T47D (cell line): Measurements from ENCODE around the gene TAX1BP1.

Experiments
- DNase-seq, 2 experiments: peaks; one replicate each; pipeline versions ENCODE4 v3.0.0 to v3.0.0-alpha.2; 2011 to 2012; ENCODE audit warnings: low read depth in 1 of 2, low spot score in 1 of 2
- JUND ChIP-seq: IDR thresholded peaks from 2 replicates; pipeline ENCODE4 v1.6.1; 2012; ENCODE audit warnings: low read depth
- in situ Hi-C: cut with HindIII; loops from 2 replicates; pipeline ENCODE4 v1.10.0; 2016; ENCODE audit warnings: low sequenced_read_pairs, low pct_unique_long_range_greater_than_20kb

The TAX1BP1 gene

DNA sequence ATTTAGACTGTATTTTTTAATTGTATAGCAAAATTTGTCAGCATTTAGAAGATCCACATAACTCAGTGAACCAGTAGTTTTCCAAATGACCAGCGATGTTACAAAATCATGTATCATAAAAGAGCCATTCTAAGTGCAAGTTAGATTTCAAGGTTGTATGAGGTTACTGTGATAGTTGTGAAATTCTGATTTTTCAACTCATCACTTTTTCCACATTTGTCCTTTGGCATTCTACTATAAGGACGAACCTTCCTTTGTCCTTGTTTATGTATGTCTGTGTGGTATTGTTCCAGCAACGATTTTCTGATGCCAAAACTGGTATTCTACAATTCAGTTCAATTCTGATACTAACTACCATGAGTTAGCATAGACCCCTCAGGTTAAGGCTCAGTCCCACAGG is 64.2 kb downstream of the TAX1BP1 start:
- no peak for DNase-seq
- in situ Hi-C loops, result no loop called here
- TF ChIP-seq JUND, result no peak

DNA sequence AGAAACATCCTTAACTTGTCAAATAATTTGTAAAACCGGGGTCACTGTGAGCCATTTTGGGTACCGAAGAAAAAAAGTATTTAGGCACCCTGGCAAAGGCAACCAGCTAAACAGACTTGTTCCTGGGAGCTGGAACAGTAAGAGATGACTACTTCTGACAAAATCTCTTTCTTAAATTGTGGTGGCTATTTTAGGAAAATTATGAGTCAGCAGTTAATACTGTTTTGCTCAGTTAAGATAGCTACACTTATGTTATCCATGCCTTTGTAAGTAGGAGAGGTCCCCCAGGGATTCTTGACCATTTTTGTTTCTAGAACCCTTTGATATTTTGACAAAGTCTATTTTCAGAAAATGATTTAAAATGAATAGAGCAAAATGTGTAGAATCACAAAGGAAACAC is 68.7 kb downstream of the TAX1BP1 start:
- no peak for DNase-seq
- in situ Hi-C loops, result no loop called here
- TF ChIP-seq JUND, result no peak

DNA sequence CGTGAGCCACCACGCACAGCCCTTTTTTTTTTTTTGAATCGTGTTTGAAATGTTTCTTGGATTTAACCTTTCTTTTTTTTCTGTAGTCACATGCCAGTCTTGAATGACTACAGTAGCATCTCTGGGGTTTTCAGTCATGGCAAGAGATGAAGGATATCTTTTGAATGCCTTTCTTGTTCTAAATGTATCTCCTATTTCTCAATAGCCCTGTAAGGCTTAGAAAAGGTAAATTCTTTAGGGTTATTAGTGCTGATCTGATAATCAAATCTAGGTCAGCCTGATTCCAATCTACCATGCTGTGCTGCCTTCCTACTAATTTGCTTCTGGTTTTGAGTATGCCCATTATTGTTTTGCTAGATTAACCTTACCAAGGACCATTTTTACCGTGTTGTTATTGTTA is 70.2 kb downstream of the TAX1BP1 start:
- no peak for TF ChIP-seq JUND
- no peak for DNase-seq
- in situ Hi-C loops, result no loop called here

DNA sequence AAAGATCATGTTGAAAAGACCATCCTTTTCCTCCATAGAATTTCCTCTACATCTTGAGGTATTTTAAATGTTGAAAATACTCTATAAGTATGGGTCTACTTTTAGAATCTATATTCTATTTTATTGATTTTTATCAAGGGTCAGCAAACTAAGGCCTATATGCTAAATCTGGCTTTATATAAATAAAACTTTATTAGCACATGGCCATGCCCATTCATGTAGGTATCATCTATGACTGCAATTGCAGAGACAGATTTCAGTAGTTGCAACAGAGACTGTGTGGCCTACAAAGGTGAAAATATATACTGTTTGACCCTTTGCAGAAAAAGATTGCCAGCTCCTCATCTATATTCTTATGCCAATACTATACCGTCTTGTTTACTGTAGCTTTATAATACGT is 72.7 kb downstream of the TAX1BP1 start:
- no peak for DNase-seq
- in situ Hi-C loops, result no loop called here
- no peak for TF ChIP-seq JUND

DNA sequence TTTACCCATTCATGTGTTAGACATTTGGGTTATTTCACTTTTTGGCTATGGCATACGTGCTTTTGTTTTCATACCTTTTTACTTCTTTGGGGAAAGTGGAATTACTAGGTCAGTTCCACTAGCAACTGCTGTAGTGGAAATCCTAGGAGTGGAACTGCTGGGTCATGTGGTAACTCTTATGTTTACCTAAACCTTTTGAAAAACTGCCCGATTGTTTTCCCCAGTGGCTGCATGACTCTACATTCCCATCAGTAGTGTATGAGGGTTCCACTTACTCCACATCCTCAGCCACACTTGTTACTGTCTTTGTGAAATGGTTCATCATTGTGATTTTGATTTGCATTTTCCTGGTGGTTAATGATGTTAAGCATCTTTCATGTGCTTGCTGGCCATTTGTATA is 82.3 kb downstream of the TAX1BP1 start:
- in situ Hi-C loops, result no loop called here
- DNase-seq, result no peak
- no peak for TF ChIP-seq JUND

DNA sequence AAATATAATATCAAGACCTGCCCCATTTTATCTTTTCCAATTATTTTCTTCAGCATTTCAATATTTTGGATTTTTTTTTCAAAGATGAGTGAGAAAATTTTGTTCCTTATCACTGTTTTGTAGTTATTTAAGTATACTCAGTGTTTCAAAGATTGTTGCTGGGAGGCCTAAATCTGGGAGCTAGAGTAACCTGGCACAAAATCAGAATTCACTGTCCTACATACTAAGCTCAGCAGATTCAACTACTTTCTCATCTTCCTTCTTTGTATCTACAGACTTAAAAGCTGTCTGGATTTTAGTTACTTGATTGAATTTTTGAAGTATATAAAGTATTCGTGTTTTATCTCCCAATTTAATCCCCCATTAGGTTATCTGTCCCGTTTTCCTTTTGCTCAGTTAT is 85.9 kb downstream of the TAX1BP1 start:
- in situ Hi-C loops, result no loop called here
- TF ChIP-seq JUND, result no peak
- DNase-seq, result no peak

DNA sequence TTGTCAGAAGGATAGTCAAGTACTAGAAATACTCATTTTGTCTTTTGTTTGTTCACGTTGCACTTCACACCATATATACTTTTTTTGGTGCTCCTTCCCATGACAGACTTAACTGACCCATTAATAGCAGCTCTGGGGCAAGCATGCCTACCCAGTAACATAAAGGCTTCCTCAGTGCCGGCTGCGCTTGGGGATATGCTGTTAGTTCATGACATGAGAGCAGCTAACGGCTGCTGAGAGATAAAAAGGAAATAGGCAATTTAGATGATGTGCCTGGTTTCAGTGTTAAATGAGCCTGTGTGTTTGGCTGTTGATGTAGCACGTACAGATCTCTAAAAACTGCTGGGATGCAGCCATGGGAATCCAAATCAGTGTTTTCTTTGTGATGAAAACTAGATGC is 86.4 kb downstream of the TAX1BP1 start:
- in situ Hi-C loops, result no loop called here
- TF ChIP-seq JUND, result no peak
- no peak for DNase-seq

DNA sequence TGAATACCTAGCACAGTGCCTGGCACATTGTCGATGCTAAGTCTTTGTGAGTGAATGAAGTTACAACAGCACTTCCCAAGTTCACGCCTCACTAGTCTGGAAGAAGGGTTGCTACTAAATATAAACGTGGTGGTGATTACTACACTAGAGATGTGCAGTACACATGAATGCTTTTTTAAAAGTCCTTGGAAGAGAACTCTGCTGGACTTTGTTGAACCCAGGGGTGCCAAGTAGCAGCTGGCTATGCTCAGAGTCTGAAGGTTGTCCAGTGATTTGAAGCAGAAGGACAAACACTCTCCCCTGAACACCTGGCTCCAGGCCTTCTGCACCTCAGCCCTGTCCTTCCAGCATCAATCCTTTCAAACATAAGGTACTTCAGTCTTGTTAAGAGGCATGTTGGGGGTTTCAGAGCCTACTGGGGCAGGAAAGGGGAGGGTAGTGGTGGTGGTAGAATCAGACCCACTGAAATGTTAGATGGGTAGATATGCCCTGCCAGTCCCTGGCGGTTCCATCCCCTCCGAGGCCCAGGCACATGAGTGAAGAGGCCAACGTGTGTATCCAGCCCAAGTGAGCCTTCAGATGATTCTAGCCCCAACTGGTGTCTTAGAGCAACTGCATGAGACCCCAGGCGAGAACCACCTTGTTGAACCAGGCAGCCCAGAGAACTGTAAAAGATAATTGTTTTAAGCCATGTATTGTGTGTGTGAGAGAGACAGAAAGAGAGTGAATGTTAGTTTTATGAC is 94.4 kb downstream of the TAX1BP1 start:
- no peak for TF ChIP-seq JUND
- DNase-seq, result no peak
- in situ Hi-C loops, result no loop called here

DNA sequence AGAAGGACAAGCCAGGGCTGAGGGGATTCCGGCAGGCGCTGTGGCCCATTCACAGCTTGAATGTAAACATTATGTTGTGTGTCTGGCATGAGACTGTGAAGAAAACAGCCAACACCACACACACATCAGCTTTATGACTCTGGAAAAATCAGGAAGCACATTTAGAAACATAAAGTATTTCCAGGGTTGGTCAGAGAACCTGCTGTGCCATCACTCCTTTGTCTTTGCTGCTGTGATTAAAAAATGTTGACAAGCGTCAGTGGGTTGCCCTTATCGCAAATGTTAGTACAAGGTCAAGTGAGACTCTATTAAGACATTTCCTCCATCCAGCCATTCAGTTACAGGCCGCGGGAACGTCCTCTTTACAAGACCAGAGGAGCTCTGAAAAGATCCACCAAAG is 95.4 kb downstream of the TAX1BP1 start:
- in situ Hi-C loops, result no loop called here

DNA sequence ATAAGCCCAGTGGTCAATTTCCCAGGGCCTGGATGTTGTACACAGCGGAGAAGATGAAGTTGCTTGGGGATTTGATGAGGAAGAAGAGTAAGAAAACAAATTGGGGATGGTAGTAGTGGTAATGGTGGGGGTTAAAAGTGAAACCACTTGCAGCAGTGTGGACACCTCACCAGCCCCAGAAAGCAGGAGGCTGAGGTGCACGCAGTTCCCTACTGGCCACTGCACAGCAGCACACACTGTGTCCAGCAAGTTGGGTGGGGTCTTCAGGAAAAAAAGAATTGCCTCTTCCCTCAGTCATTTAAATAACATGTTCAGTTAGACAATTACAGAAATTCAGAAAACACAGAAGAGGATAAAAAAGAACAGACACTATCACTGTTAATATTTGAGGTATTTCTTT is 96.6 kb downstream of the TAX1BP1 start:
- no peak for TF ChIP-seq JUND
- in situ Hi-C loops, result no loop called here
- no peak for DNase-seq

More for the DNA sequence above, 95.4 kb downstream of the TAX1BP1 start:
- no peak for DNase-seq
- TF ChIP-seq JUND, result no peak

DNA sequence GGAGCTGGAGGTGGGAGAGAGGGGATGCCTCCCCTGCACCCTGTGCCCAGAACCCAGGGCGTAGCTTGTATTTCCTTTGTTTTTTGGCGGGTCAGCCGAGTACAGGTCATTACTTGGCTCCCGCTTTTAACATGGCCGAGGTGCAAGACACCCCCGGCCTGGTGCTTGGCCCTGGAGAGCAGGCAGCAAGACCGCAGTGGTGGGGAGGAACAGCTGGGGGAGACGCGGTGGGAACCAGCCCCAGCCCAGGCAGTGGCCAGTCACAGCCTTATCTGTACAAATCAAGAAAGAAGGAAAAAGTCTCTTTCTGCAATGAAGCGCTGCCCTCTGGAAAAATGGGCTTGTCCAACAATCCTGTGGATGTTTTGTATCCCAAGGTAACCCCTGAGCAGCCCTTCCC is 99.1 kb downstream of the TAX1BP1 start:
- TF ChIP-seq JUND, result no peak
- DNase-seq, result no peak
- in situ Hi-C loops, result no loop called here

DNA sequence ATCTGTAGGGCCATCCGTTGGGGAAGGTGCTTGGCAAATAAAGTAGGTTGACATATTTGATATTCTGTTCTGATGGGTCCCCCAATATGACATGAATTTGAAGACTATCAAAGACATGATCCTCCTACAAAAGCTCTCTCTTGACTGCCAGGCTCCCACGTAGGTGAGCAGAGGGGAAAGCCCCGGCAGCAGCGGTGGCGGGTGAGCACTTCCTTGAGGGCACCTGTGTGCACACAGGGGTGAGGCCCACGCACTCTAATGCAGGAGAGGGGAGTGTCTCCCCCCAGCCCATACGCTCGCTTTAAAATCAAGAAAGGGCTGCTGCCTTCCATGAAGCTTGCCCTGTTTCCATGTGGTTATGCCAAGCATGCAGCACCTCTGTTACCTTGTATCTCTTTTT is 100.4 kb downstream of the TAX1BP1 start:
- no peak for DNase-seq
- in situ Hi-C loops, result no loop called here
- no peak for TF ChIP-seq JUND

DNA sequence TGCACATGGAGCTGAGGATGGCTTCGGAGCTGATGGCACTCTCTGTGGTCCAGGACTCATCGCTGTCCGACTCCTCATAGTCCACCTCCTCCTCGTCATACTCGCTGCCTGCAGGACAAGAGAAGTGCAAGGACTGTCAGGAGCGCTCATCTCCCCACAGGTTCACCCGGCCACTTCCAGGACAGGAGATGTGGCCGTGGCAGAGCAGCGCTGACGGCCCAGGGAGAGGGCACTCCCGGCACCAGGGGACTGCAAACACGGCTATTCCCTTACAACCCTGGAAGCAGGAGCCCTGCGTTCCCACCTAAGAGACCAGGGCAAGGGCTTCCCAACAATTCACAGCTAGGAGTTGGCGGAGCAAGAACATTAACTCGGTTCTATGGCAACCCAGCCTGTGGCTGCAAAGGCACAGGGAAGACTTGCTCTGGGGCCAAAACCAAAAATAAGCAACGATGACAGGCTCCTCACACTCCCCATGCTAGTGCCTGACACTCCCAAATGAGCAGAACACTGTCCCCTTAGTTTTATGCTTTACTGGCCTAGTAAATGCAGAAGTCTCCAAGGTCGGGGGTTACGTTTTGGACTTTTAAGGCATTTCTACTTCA is 100.9 kb downstream of the TAX1BP1 start:
- no peak for DNase-seq
- TF ChIP-seq JUND, result no peak
- in situ Hi-C loops, result no loop called here

DNA sequence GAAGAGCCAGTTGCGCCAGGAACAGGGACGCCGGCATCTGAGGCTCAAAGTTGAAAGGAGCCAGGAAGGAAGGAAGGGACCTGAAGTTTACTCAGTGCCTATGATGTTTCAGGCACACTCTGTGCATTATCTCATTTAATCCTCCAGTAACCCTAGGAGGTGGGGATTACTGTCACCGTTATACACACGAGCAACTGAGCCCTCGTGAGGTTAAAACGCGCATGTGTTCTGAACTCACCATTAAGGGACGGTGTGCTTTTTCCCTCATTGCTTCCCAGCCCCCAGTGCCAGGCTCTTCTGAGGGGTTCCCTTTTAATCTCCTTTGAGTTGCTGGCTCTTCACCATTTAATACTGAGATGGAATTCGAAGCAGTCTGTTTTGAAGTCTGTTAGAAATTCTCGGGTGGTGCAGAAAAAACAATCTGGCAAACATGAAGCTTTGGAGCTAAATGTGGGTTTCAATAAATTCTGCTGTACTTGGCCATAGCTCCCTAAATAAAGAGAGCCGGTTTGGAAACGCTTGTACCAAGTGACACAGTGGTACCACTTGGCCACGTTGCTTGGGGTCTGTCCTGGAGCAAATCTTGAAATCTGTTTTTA is 102.2 kb downstream of the TAX1BP1 start:
- in situ Hi-C loops, result no loop called here
- no peak for TF ChIP-seq JUND
- DNase-seq, result no peak
